Measurements from ENCODE around the gene KCNJ6. TPM values are rescaled to one million over a fixed set of nuclear protein-coding genes. Genes with fewer than 3 reads are reported as not detected.

KCNJ6 gene
- total and polyA plus RNA-seq, 2 experiments from 2014 or later, result 0.07 to 0.46 TPM

GRCh38 chr21:37574316-37574715, 341.9 kb downstream of the KCNJ6 start:
- H3K79me2 ChIP-seq, result no peaks in the 10 kb centered on the region
- TF ChIP-seq EZH2 (IDR thresholded peaks at IDR 0.05; ENCODE audit: borderline replicate concordance) (no peak), CTCF (IDR thresholded peaks at IDR 0.05; ENCODE audit: poor library complexity) (no peak), EZH2phosphoT487 (IDR thresholded peaks at IDR 0.05; ENCODE audit: low read depth, severe bottlenecking, unreplicated experiment) (no peak)
- 92% methylated on average over 6 of the region's 6 CpGs for WGBS (ENCODE audit: low lambda C conversion rate, missing lambda C conversion rate)
- H3K36me3 ChIP-seq (replicated peaks; ENCODE audit: insufficient read depth, low read depth), result no peaks in the 10 kb centered on the region
- no peaks in the 10 kb centered on the region for H4K20me1 ChIP-seq (ENCODE audit: insufficient read depth, poor library complexity, severe bottlenecking)
- H3K4me1 ChIP-seq (ENCODE audit: insufficient read depth), result no peaks in the 10 kb centered on the region
- H3K27me3 ChIP-seq, result no peaks in the 10 kb centered on the region
- no peak for DNase-seq (ENCODE audit: low spot score)
- H3K27ac ChIP-seq, result no peak overlapping the region
- no peak overlapping the region for H2AFZ ChIP-seq
- H3K4me2 ChIP-seq, result no peak overlapping the region
- H3K9me3 ChIP-seq (ENCODE audit: low read depth), result no peaks in the 10 kb centered on the region
- no peak overlapping the region for H3K4me3 ChIP-seq
- H3K9me2 ChIP-seq (replicated peaks; ENCODE audit: insufficient read depth), result no peaks in the 10 kb centered on the region

DNA sequence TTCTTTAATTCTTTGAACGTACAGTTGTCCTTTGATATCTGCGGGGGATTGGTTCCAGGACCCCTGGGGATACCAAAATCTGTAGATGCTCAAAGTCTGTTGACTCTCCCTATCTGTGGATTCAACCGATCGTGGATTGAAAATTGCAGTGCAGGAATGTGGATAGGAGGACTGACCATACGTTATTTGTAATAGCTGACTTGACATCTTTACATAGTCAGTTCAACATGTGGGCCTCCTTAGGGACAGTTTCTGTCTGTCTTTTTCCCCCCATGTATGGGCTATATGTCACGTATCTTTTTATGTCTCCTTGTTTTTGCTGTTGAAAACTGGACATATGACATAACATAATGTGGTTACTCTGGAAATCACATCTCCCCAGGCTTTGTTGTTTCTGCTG, 344.8 kb downstream of the KCNJ6 start:
- H3K9me2 ChIP-seq (replicated peaks; ENCODE audit: insufficient read depth), result no peaks in the 10 kb centered on the region
- no peaks in the 10 kb centered on the region for H3K4me1 ChIP-seq (ENCODE audit: insufficient read depth)
- no peak overlapping the region for H3K27ac ChIP-seq
- 83% methylated on average over 6 of the region's 6 CpGs for WGBS (ENCODE audit: low lambda C conversion rate, missing lambda C conversion rate)
- no peaks in the 10 kb centered on the region for H3K79me2 ChIP-seq
- no peaks in the 10 kb centered on the region for H3K36me3 ChIP-seq (replicated peaks; ENCODE audit: insufficient read depth, low read depth)
- H3K4me3 ChIP-seq, result no peak overlapping the region
- no peak overlapping the region for H3K4me2 ChIP-seq
- DNase-seq (ENCODE audit: low spot score), result no peak
- no peaks in the 10 kb centered on the region for H4K20me1 ChIP-seq (ENCODE audit: insufficient read depth, poor library complexity, severe bottlenecking)
- H2AFZ ChIP-seq, result no peak overlapping the region
- no peaks in the 10 kb centered on the region for H3K9me3 ChIP-seq (ENCODE audit: low read depth)
- TF ChIP-seq CTCF (IDR thresholded peaks at IDR 0.05; ENCODE audit: poor library complexity) (no peak), EZH2phosphoT487 (IDR thresholded peaks at IDR 0.05; ENCODE audit: low read depth, severe bottlenecking, unreplicated experiment) (no peak), EZH2 (IDR thresholded peaks at IDR 0.05; ENCODE audit: borderline replicate concordance) (no peak)
- no peaks in the 10 kb centered on the region for H3K27me3 ChIP-seq

GRCh38 chr21:37568916-37569315, 347.3 kb downstream of the KCNJ6 start:
- DNase-seq (ENCODE audit: low spot score), result no peak
- Histone ChIP-seq H3K9me3 (ENCODE audit: low read depth) (no peaks in the 10 kb centered on the region), H3K36me3 (replicated peaks; ENCODE audit: insufficient read depth, low read depth) (no peaks in the 10 kb centered on the region), H3K79me2 (no peaks in the 10 kb centered on the region), H3K27me3 (no peaks in the 10 kb centered on the region), H3K4me2 (no peak overlapping the region), H3K4me3 (no peak overlapping the region), H4K20me1 (ENCODE audit: insufficient read depth, poor library complexity, severe bottlenecking) (no peaks in the 10 kb centered on the region), H3K4me1 (ENCODE audit: insufficient read depth) (peaks cover 11% of the 10 kb centered on the region), H3K9me2 (replicated peaks; ENCODE audit: insufficient read depth) (no peaks in the 10 kb centered on the region), H2AFZ (no peak overlapping the region), H3K27ac (no peak overlapping the region)
- TF ChIP-seq EZH2 (IDR thresholded peaks at IDR 0.05; ENCODE audit: borderline replicate concordance) (no peak), CTCF (IDR thresholded peaks at IDR 0.05; ENCODE audit: poor library complexity) (no peak)
- WGBS (ENCODE audit: low lambda C conversion rate, missing lambda C conversion rate), result 69% methylated on average over 5 of the region's 5 CpGs

GRCh38 chr21:37568415-37568814, 347.8 kb downstream of the KCNJ6 start:
- Histone ChIP-seq H2AFZ (no peak overlapping the region), H3K4me3 (no peak overlapping the region), H4K20me1 (ENCODE audit: insufficient read depth, poor library complexity, severe bottlenecking) (no peaks in the 10 kb centered on the region), H3K36me3 (replicated peaks; ENCODE audit: insufficient read depth, low read depth) (no peaks in the 10 kb centered on the region), H3K79me2 (no peaks in the 10 kb centered on the region), H3K27me3 (no peaks in the 10 kb centered on the region), H3K4me2 (no peak overlapping the region), H3K9me3 (ENCODE audit: low read depth) (no peaks in the 10 kb centered on the region), H3K27ac (no peak overlapping the region), H3K4me1 (ENCODE audit: insufficient read depth) (peaks cover 11% of the 10 kb centered on the region), H3K9me2 (replicated peaks; ENCODE audit: insufficient read depth) (no peaks in the 10 kb centered on the region)
- no peak for DNase-seq (ENCODE audit: low spot score)
- 85% methylated on average over 6 of the region's 6 CpGs for WGBS (ENCODE audit: low lambda C conversion rate, missing lambda C conversion rate)
- TF ChIP-seq EZH2 (IDR thresholded peaks at IDR 0.05; ENCODE audit: borderline replicate concordance) (no peak), EZH2phosphoT487 (IDR thresholded peaks at IDR 0.05; ENCODE audit: low read depth, severe bottlenecking, unreplicated experiment) (no peak), CTCF (IDR thresholded peaks at IDR 0.05; ENCODE audit: poor library complexity) (no peak)

Data from hepatocyte (in vitro differentiated cells).